D721Med (cell line): Measurements from ENCODE around the gene AP2B1.
"Not testable (repeated sequence)": the region's sequence is repeated elsewhere in the genome, so short reads cannot be mapped to it uniquely, and the experiment has no call there.

Source experiments
- DNase-seq: peaks from one replicate; pipeline ENCODE4 v3.0.0; 2011; ENCODE audit warnings: low spot score; ENCODE audit not compliant: insufficient read length
- FAIRE-seq: peaks from 2 replicates; lab custom pipeline; 2011; peaks lifted over from hg19 to GRCh38; lab: Jason Lieb, UNC
- TF ChIP-seq, protein P1 (sequence below): IDR thresholded peaks from 2 replicates; pipeline ENCODE4 v1.5.1; 2012; ENCODE audit warnings: mild to moderate bottlenecking, control low read depth; ENCODE audit not compliant: insufficient read depth; ENCODE audit errors: missing control alignments

AP2B1 gene

DNA sequence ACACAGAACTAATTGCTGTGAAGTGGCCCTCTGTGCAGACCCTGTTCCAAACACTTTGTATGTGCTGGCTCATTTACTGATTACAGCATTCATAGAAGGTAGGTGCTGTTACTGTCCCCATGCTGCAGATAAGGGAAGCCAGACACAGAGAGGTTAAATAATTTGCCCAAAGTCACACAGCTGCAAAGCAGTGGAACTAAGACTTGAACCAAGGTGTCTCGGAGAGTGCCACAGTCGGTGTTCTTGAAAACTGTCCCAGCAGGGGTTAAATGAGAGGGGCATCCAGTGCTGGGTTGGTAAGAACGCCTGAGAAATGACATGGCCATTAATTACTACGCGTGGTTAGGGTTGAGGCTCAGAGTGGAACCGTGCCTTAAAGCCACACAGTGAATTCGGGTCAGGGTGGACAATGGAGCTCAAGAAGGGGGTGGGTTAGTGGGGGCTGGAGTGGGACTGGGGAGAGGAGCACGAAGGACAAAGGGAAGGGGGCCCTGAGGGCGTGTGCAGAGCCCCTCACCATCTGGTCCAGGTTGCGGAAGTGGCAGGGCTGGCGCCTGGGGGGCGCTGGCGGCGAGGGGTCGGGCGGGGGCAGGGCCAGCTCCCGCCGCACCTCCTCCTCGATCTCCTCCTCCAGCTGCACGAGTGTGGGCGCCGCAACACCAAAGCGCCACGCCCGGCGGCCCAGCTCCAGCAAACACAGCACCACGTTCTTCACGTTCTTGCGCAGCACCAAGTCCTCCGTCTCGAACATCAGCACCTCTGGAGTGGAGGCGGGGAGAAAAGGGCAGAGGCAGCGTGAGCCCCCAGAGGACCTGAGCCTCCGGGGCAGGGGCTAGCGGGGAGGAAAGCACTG, 162.7 kb downstream of the AP2B1 start:
- no peak for FAIRE-seq
- no peak for DNase-seq
- TF ChIP-seq, protein P1, sequence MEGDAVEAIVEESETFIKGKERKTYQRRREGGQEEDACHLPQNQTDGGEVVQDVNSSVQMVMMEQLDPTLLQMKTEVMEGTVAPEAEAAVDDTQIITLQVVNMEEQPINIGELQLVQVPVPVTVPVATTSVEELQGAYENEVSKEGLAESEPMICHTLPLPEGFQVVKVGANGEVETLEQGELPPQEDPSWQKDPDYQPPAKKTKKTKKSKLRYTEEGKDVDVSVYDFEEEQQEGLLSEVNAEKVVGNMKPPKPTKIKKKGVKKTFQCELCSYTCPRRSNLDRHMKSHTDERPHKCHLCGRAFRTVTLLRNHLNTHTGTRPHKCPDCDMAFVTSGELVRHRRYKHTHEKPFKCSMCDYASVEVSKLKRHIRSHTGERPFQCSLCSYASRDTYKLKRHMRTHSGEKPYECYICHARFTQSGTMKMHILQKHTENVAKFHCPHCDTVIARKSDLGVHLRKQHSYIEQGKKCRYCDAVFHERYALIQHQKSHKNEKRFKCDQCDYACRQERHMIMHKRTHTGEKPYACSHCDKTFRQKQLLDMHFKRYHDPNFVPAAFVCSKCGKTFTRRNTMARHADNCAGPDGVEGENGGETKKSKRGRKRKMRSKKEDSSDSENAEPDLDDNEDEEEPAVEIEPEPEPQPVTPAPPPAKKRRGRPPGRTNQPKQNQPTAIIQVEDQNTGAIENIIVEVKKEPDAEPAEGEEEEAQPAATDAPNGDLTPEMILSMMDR: no peak

DNA sequence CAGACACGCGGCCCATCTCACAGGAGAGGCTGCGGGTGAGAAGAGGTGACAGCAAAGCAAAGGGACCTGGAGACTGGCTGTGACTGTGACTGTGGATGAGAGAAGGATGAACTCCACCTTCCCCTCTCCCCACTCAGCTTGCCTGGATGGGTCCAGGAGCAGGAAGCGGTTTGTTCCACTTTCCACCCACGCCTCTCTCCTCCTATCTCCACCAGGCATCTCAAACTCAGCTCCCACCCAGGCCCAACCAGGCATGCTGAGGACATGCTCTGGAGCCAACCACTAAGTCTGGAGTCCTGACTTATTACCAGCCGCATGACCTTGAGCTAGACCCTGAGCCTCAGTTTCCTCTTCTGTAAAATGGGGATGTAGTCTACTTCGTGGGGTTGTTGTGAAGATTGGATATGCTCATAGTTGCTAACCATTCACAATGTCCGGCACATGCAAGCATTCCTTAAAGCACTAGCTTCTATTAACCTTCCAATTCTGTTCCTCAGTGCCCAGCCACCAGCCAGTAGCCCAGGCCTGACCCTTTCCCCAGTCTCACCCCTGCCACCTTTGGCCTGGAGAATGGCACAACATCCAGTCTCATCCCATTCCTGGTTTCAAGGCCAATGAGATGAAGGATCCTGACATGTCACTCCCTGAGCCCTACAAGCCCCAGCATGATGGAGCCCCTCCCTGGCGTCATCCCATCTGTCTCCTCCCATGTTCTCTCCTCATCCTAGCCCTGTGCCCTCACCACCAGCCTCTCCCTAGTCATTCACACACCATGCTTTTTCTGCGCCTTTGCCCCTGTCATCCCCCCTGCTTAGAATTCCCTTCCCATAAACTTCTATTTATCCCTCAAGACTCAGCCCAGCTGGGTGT, 163.6 kb downstream of the AP2B1 start:
- DNase-seq (no peak), FAIRE-seq (no peak)

DNA sequence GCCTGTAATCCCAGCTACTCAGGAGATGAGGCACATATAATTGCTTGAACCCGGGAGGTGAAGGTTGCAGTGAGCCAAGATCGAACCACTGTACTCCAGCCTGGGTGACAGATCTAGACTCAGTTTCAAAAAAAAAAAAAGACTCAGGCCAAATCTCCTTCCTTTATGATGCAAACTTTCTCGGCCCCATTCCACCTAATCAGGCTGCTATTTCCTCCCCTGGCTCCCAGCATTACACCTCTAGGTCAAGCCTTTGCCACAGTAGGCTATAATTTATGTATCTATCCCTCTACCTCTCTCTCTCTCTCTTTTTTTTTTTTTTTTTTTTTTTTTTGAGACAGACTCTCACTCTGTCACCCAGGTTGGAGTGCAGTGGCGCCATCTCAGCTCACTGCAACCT, 164.4 kb downstream of the AP2B1 start:
- FAIRE-seq: not testable (repeated sequence)

More for the DNA sequence above, 163.6 kb downstream of the AP2B1 start:
- TF ChIP-seq, protein P1: no peak

DNA sequence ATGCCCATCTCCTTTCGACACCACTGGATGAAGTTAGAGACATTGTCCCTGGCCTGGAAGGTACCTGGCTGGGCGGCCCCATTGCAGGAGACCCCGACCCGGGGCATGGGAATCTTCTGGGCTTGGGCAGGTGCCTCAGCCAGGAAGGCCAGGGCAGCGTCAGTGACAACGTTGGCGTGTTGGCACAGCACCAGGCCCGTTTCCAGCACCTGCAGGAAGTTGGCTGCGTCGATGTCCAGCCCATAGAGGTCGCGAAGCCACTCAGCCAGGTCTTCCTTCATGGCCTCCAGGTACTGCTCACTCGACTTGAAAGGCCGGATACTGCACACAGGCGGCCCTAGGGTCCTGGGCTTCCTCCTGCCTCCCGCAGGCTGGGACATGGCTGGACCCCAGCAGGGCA, 165.3 kb downstream of the AP2B1 start:
- TF ChIP-seq, protein P1: no peak
- DNase-seq: no peak
- no peak for FAIRE-seq

More for the DNA sequence above, 164.4 kb downstream of the AP2B1 start:
- not testable (repeated sequence) for DNase-seq

DNA sequence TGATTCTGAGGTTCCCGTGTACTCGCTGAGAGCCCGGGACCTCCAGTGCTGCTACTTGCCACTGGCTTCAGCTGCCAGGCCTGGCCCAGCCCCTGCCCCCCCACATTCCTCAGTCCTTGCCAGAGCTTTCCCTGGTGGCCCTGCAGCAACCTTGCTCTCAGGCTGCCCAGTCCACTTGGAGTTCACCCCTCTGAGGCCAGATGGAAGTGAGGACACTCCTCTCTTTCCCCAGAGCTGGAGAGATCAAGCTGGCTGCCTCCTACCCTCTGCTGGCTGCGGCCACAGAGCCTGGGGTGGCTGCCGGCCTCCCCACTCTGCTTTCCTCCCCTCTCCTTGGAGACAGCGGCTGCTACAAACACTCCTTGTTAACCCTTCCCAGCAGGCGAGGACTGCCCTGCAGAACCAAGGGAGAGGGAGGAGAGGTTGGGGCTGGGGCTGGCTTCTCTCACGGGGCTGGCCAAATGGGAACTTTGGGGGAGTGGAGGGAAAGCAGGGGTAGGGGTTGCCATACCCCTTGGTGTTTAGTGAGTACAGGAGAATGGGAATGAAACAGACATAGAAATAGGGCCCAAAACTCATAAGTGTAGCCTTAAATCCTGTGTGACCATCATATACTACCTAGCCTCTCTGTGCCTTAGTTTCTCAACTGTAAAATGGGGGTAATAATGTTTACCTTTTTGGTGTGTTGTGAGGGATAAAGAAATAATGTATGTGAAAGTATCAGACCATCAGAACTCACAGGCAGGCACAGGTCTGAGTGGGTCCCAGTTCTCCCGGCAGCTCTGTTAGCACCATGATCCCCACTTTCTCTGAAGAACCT, 166.0 kb downstream of the AP2B1 start, which contains the start of gene GAS2L2:
GAS2L2 (minus strand) TSS at position 295 of the 820 bp plus-strand sequence. CDS start 389 bp downstream, outside the sequence.
- FAIRE-seq (no peak), DNase-seq (no peak)
- TF ChIP-seq, protein P1: no peak

GRCh38 chr17:35757243-35757642, 170.1 kb downstream of the AP2B1 start:
- DNase-seq: no peak
- TF ChIP-seq, protein P1: no peak
- no peak for FAIRE-seq

DNA sequence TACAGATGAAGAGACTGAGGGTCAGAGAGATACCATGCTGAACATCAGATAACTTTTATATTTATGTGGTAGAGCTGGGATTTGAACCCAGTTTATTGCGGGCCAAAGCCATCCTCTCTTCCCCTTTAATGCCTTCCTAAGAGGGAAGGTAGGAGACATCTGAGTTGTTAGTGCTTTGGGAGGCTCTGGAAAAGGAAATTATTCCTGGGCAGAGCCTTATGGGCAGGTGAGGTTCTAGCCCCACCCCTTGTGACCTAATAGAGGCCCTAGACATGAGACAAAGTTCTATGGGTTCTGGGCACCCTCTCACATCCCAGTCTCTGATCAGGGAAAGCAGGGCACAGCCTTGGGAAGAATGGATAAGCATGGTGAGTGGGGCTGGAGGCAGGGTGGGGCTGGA, 173.5 kb downstream of the AP2B1 start, which contains the start of gene C17orf50:
C17orf50 (plus strand) TSS at position 301 of the 400 bp plus-strand sequence; CDS start at position 356, 55 bp downstream.
- DNase-seq: no peak
- TF ChIP-seq, protein P1: no peak
- FAIRE-seq: no peak
